Measurements from ENCODE around the gene DIRAS2.
"Not testable (repeated sequence)": the region's sequence is repeated elsewhere in the genome, so short reads cannot be mapped to it uniquely, and the experiment has no call there.

DIRAS2 gene

GRCh38 chr9:90642570-90643539 lies at the start of gene DIRAS2:
Gene DIRAS2 (minus strand): TSS chr9:90642824. CDS start chr9:90613827, 28,997 bp downstream.
- DNase-seq = peak; percentile 40

DNA sequence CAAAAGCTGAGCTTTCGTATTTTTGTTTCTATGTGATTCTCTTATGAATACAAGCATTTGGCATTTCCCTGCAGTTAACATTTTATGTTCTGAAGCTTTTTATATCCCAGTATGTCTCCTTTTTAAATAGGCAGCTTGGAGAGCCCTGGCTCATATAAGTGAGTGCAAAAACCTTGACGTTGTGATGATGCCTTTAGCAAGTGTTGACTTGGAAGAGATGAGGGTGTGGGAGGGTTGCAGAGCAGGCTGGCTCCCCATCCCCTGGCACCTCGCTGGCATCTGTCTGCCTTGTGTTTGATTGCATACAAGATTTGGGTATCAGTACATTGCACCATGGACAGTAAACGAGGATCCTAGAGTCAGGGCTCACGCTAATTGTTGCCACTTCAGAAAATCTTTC lies 42.1 kb upstream of the DIRAS2 start:
- no peak for DNase-seq

- no peak for DNase-seq
These were observed 41.5 kb upstream of the DIRAS2 start for GRCh38 chr9:90684106-90684505.

- no peak for DNase-seq
These were observed 37.9 kb upstream of the DIRAS2 start for GRCh38 chr9:90680534-90680933.

GRCh38 chr9:90665072-90665471 lies 22.4 kb upstream of the DIRAS2 start:
- no peak for DNase-seq

- DNase-seq = no peak
These were observed 17.2 kb upstream of the DIRAS2 start for GRCh38 chr9:90659650-90660364.

GRCh38 chr9:90658783-90659182 lies 16.2 kb upstream of the DIRAS2 start:
- DNase-seq = no peak

DNA sequence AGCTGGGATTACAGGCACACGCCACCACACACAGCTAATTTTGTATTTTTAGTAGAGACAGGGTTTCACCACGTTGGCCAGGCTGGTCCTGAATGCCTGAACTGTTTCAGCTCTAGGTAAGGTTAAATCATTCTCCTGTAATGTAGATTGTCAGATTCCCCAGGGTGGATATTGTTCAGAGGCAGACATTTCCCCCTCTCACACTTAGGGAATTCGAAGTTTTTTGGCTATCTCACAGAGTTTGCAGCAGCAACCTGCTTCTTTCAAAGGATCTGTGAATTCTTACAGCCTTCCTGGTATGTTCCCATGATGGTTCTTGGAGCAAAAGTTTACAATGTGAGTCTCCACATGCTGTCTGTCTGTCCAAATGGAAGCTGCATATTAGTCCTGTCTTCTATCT lies 15.6 kb upstream of the DIRAS2 start:
- no peak for DNase-seq

GRCh38 chr9:90656876-90657275 lies 14.3 kb upstream of the DIRAS2 start:
- not testable (repeated sequence) for DNase-seq

GRCh38 chr9:90651246-90651645 lies 8.6 kb upstream of the DIRAS2 start:
- DNase-seq = no peak

- DNase-seq = no peak
These were observed 5.2 kb upstream of the DIRAS2 start for GRCh38 chr9:90647843-90648242.

DNA sequence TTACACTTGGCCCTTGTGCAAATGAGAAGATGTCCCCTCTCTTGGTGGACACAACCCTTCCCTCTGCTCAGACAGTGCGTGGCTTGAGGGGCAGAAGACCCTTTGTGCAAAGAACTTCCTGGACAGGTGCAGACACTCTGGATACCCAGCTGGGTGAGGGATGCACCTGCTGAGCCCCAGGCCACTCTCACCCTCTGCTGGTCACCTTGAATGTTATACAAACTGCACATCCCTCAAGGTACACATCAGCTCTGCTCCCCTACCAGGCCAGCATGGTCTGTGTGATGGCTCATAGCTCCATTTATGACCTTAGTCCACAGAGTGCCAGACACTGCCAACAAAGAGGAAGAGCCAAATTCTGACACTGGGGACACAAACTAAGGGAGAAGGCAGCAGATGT lies 3.1 kb upstream of the DIRAS2 start:
- DNase-seq = no peak

DNA sequence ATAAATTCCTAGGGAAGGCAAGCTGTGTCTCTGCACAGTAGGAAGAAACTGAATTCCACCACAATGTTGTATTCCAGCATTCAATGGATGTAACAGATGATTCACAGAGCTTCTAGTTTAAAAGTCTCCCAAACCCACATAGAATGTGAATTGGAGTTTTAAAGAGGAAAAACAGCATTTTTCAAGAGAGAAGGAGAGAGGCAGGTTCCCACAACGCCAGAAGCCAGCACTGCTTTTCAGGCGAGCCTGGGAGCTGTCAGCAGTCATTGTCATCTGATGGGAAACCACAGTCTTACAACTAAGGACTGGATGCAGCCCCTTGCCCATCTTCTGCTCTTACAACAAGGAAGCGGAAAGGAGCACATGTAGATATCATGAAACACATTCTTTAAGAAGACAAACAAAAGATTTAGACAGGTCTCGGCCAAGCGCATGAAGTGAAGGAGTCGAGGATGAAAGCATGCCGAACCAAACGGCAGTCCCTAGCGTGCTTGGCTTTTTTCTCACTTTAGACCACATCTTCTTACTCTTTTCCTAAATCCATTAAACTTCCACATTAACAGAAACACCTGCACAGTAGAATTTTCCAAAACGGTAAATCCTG lies 638 bp downstream of the DIRAS2 start:
- DNase-seq = peak in 1 of 2 donors; percentile 38

DNA sequence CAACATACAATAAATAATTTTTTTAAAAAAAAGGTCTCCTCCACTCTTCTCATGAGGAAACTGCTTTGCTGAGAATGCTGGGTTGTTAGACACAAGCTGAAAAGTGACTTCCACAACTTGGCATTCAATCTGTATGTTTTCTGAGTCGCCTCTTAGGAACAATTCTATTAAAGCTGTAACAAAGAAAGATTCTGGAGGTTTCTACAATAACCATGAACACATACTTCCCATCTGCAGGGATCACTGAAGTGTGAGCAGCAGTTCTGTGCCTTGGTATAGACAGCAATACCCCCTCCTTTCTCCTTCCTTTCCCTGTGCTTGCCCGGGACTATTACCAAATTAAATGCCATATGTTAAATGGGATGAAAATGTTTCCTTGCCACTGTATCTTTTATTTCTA lies 1.5 kb downstream of the DIRAS2 start:
- no peak for DNase-seq

DNA sequence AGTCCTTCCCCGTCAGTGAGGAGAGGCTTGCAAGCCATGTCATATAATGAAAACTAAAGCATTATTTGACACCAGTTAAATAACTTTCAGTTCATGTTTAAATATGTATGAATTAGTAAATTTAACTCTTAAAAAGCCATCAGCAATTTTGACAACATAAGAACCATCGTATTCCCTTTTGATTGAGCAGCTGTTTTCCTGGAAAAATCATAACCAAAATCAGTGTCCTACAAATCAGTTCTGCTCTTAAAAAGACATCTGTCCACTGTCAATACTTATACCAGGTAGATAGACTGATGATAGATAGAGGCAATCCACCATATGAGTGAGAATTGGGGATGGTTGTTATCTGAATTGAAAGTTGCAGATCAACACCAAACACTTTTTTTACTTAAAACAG lies 2.3 kb downstream of the DIRAS2 start:
- no peak for DNase-seq

- peak in 1 of 2 donors; percentile 15 for DNase-seq
These were observed 5.0 kb downstream of the DIRAS2 start for GRCh38 chr9:90637626-90638025.

DNA sequence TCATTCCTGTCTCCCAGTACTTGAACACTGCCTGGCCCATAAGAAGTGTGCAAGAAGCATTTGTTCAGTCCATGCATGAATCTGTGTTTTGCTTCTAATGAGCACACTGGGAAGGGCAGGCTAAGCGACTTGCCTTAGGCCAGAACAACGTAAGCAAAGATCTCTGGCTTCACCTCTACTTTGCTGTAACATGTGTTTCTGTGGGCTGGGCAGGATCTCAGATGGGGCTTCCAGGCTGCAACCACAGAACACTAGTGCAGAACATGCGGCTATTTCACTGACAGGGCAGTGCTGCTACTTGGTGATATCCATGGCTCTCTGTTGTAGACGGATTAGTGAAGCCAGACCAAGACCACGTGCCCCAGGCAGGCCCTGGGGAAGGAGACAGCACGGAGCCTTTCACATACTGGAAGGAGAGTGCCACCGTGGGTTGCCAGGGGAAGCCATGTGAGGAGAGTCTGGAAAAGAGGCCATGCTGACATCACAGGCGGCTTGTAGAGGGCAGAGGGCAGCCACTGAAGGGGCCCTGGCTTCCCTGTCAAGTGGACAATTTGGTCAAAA lies 9.9 kb downstream of the DIRAS2 start:
- no peak for DNase-seq

GRCh38 chr9:90631964-90632363 lies 10.7 kb downstream of the DIRAS2 start:
- DNase-seq = no peak

- DNase-seq = no peak
These were observed 12.6 kb downstream of the DIRAS2 start for GRCh38 chr9:90629991-90630390.

- DNase-seq = no peak
These were observed 13.3 kb downstream of the DIRAS2 start for GRCh38 chr9:90629354-90629753.

- DNase-seq = no peak
These were observed 25.8 kb downstream of the DIRAS2 start for GRCh38 chr9:90616806-90617205.

GRCh38 chr9:90613502-90613901 lies 29.1 kb downstream of the DIRAS2 start:
- DNase-seq = no peak

- DNase-seq = no peak
These were observed 29.7 kb downstream of the DIRAS2 start for GRCh38 chr9:90612957-90613356.
